HG03060 (cell line): Measurements from ENCODE around the gene HNRNPLL.
"Not testable (repeated sequence)": the region's sequence is repeated elsewhere in the genome, so short reads cannot be mapped to it uniquely, and the experiment has no call there.

Experiments
- ATAC-seq: cut with Tn5 transposase; IDR thresholded peaks from one replicate; pipeline ENCODE4 v1.9.1; 2021; ENCODE audit warnings: low read depth, moderate number of reproducible peaks; ENCODE audit not compliant: unreplicated experiment

HNRNPLL gene

GRCh38 chr2:38557217-38557616 lies 45.5 kb downstream of the HNRNPLL start:
- ATAC-seq, result no peak

- no peak for ATAC-seq
Measured at GRCh38 chr2:38556006-38556801, 46.5 kb downstream of the HNRNPLL start.

- ATAC-seq, result no peak
Measured at GRCh38 chr2:38554973-38555595, 47.6 kb downstream of the HNRNPLL start.

GRCh38 chr2:38553554-38553953 lies 49.2 kb downstream of the HNRNPLL start:
- ATAC-seq, result no peak

GRCh38 chr2:38552259-38552658 lies 50.5 kb downstream of the HNRNPLL start:
- ATAC-seq, result no peak

GRCh38 chr2:38551746-38552145 lies 51.0 kb downstream of the HNRNPLL start:
- no peak for ATAC-seq

- ATAC-seq, result no peak
Measured at GRCh38 chr2:38551171-38551570, 51.6 kb downstream of the HNRNPLL start.

- ATAC-seq, result no peak
Measured at GRCh38 chr2:38549851-38550250, 52.9 kb downstream of the HNRNPLL start.

- no peak for ATAC-seq
Measured at GRCh38 chr2:38549071-38549704, 53.5 kb downstream of the HNRNPLL start.

GRCh38 chr2:38547791-38548190 lies 54.9 kb downstream of the HNRNPLL start:
- no peak for ATAC-seq

GRCh38 chr2:38546585-38546984 lies 56.1 kb downstream of the HNRNPLL start:
- no peak for ATAC-seq

GRCh38 chr2:38546064-38546463 lies 56.7 kb downstream of the HNRNPLL start:
- no peak for ATAC-seq

GRCh38 chr2:38542248-38542631 lies 60.5 kb downstream of the HNRNPLL start:
- not testable (repeated sequence) for ATAC-seq

- ATAC-seq, result no peak
Measured at GRCh38 chr2:38540580-38541286, 62.0 kb downstream of the HNRNPLL start.

GRCh38 chr2:38539086-38539485 lies 63.6 kb downstream of the HNRNPLL start:
- no peak for ATAC-seq

- ATAC-seq, result no peak
Measured at GRCh38 chr2:38537937-38538525, 64.7 kb downstream of the HNRNPLL start.

GRCh38 chr2:38537296-38537695 lies 65.4 kb downstream of the HNRNPLL start:
- not testable (repeated sequence) for ATAC-seq

- ATAC-seq, result no peak
Measured at GRCh38 chr2:38535744-38536506, 66.8 kb downstream of the HNRNPLL start.

- ATAC-seq, result no peak
Measured at GRCh38 chr2:38535404-38535743, 67.4 kb downstream of the HNRNPLL start.
